ENCODE data around the gene TRAF1. TPM values are rescaled to one million over a fixed set of nuclear protein-coding genes. Genes with fewer than 3 reads are reported as not detected.

TRAF1 gene
- total RNA-seq, 3 donors from 2014 or later (not counting 1 experiment from before 2014, with no cell fraction given), result 23.4 to 33.9 (median 30.5) TPM

GRCh38 chr9:120934281-120934680 lies 7.7 kb upstream of the TRAF1 start:
- Histone ChIP-seq H3K9me3 (ENCODE audit: control insufficient read depth, insufficient read depth, low read length) (no peaks in the 10 kb centered on the region), H3K4me1 (ENCODE audit: control insufficient read depth, insufficient read depth, low read length) (peaks cover 68% of the 10 kb centered on the region), H3K27me3 (ENCODE audit: control insufficient read depth, insufficient read depth, low read length) (no peaks in the 10 kb centered on the region), H3K27ac (ENCODE audit: low read length) (no peak overlapping the region), H3K4me3 (ENCODE audit: low read length) (no peak overlapping the region), H3K36me3 (ENCODE audit: control insufficient read depth, insufficient read depth, low read length) (no peaks in the 10 kb centered on the region)
- Mint-ChIP-seq H3K27ac (no peak overlapping the region), H3K27me3 (ENCODE audit: low read depth in 2 of 2) (no peaks in the 10 kb centered on the region), H3K36me3 (no peaks in the 10 kb centered on the region), H3K4me3 (no peak overlapping the region), H3K9me3 (no peaks in the 10 kb centered on the region), H3K4me1 (peaks cover 49 to 60% of the 10 kb centered on the region in 2 donors)
- intact Hi-C loops (cut with micrococcal nuclease), result no loop called here
- TF ChIP-seq, protein P1, sequence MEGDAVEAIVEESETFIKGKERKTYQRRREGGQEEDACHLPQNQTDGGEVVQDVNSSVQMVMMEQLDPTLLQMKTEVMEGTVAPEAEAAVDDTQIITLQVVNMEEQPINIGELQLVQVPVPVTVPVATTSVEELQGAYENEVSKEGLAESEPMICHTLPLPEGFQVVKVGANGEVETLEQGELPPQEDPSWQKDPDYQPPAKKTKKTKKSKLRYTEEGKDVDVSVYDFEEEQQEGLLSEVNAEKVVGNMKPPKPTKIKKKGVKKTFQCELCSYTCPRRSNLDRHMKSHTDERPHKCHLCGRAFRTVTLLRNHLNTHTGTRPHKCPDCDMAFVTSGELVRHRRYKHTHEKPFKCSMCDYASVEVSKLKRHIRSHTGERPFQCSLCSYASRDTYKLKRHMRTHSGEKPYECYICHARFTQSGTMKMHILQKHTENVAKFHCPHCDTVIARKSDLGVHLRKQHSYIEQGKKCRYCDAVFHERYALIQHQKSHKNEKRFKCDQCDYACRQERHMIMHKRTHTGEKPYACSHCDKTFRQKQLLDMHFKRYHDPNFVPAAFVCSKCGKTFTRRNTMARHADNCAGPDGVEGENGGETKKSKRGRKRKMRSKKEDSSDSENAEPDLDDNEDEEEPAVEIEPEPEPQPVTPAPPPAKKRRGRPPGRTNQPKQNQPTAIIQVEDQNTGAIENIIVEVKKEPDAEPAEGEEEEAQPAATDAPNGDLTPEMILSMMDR (IDR thresholded peaks at IDR 0.05), result no peak
- ATAC-seq (no peak), DNase-seq (peak in 1 of 2 donors; percentile 28)
- 42% methylated on average over 3 of the region's 3 CpGs for WGBS (ENCODE audit: insufficient coverage)

DNA sequence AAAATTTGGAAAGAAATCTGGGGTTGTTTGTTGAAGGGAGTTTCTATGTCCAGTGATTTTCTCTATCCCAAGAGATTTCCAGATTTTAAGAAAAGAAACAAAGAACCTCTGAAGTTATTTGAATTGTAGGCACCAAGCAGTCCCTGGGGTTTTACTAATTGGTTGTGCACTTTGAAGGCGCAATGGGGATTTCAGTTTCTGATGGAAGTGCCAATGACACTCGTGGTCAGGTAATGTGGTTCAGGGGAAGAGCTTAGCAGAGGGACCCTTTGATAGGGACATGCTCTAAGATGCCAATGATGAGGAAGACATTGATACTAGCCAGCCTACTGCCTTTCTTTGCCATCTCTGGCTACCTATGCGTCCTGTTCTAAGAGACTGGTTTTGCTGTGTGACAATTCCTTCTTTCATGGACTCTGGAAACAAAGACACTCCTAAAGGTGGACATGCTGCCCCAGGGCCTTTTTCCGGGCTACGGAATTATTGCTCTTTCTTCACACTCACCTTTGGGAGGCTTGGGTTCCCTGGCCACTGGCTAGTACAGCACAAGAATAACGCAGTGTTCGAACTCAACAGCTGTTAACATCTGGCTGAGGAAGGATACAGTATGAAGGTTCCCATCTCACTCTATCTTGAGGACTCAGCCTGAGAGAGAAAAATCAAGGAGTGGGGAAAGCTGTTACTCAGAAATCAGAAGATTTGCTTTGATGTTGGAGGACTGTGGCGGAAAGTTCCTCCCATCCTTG lies 6.9 kb upstream of the TRAF1 start:
- intact Hi-C loops (cut with micrococcal nuclease), result no loop called here
- DNase-seq (peak in 1 of 2 donors; percentile 46), ATAC-seq (no peak)
- Histone ChIP-seq H3K27me3 (ENCODE audit: control insufficient read depth, insufficient read depth, low read length) (no peaks in the 10 kb centered on the region), H3K9me3 (ENCODE audit: control insufficient read depth, insufficient read depth, low read length) (no peaks in the 10 kb centered on the region), H3K36me3 (ENCODE audit: control insufficient read depth, insufficient read depth, low read length) (no peaks in the 10 kb centered on the region), H3K4me3 (ENCODE audit: low read length) (no peak overlapping the region), H3K4me1 (ENCODE audit: control insufficient read depth, insufficient read depth, low read length) (peaks cover 71% of the 10 kb centered on the region), H3K27ac (ENCODE audit: low read length) (peak overlapping the region; percentile 99)
- peak overlapping the region; percentile 66 to 99 for H3K27ac Mint-ChIP-seq
- H3K9me3 Mint-ChIP-seq, result no peaks in the 10 kb centered on the region
- WGBS (ENCODE audit: insufficient coverage), result 82% methylated on average over 8 of the region's 8 CpGs
- TF ChIP-seq, protein P1 (IDR thresholded peaks at IDR 0.05), result no peak
- H3K36me3 Mint-ChIP-seq, result no peaks in the 10 kb centered on the region
- no peak overlapping the region for H3K4me3 Mint-ChIP-seq
- no peaks in the 10 kb centered on the region for H3K27me3 Mint-ChIP-seq (ENCODE audit: low read depth in 2 of 2)
- peaks cover 51 to 64% of the 10 kb centered on the region in 2 donors for H3K4me1 Mint-ChIP-seq

DNA sequence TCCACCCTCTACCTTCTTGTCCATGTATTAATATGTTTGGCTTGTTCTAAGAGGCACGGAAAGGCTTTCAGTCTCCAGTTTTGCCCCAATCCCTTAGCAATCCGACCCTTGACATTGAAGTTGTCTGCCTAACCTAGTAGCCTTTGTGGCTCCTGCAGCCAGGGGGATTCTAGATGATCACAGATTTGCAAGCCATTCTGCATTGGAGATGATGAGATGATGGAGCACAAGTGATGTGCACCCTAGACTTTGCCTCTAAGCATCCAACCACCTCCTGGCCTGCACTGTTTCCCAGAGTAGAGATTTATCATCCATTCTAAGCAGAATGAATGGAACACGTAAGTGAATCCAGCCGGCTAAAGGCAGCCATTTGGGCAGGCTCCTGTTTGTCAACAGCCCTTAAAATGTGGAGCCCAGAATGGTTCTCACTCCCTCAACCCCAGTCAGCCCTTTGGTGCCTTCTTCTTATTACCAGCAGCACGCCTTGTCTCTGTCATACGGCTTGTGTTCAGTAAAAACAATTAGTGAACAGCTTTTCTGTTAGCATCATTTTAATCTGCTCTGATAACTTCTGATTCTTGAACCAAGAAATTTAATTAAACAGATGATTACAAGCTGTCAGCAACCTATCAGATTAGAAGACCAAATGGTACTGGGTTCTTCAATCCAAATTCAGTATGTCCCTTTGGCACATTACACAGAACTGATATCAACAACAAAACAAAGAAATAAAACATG lies 5.7 kb upstream of the TRAF1 start:
- H3K36me3 Mint-ChIP-seq, result no peaks in the 10 kb centered on the region
- H3K27ac Mint-ChIP-seq, result peak overlapping the region; percentile 98 to 99
- Histone ChIP-seq H3K27me3 (ENCODE audit: control insufficient read depth, insufficient read depth, low read length) (no peaks in the 10 kb centered on the region), H3K4me1 (ENCODE audit: control insufficient read depth, insufficient read depth, low read length) (peaks cover 84% of the 10 kb centered on the region), H3K9me3 (ENCODE audit: control insufficient read depth, insufficient read depth, low read length) (no peaks in the 10 kb centered on the region), H3K4me3 (ENCODE audit: low read length) (no peak overlapping the region), H3K36me3 (ENCODE audit: control insufficient read depth, insufficient read depth, low read length) (no peaks in the 10 kb centered on the region), H3K27ac (ENCODE audit: low read length) (peak overlapping the region; percentile 99)
- H3K4me3 Mint-ChIP-seq, result peak overlapping the region; percentile 90
- intact Hi-C loops (cut with micrococcal nuclease), result no loop called here
- H3K27me3 Mint-ChIP-seq (ENCODE audit: low read depth in 2 of 2), result no peaks in the 10 kb centered on the region
- TF ChIP-seq, protein P1 (IDR thresholded peaks at IDR 0.05), result no peak
- peaks cover 64 to 76% of the 10 kb centered on the region in 2 donors for H3K4me1 Mint-ChIP-seq
- ATAC-seq (no peak), DNase-seq (peak in 1 of 2 donors; percentile 46)
- WGBS (ENCODE audit: insufficient coverage), result 69% methylated on average over 6 of the region's 6 CpGs
- no peaks in the 10 kb centered on the region for H3K9me3 Mint-ChIP-seq
